HG03097 (cell line): ENCODE measurements around the gene FBXO8.
A peak's percentile ranks its signal among the peaks of the same experiment; 100 is the strongest.

Experiments
- ATAC-seq: cut with Tn5 transposase; IDR thresholded peaks from one replicate; pipeline ENCODE4 v1.9.1; 2021; ENCODE audit not compliant: unreplicated experiment, low FRiP score

Gene FBXO8

DNA sequence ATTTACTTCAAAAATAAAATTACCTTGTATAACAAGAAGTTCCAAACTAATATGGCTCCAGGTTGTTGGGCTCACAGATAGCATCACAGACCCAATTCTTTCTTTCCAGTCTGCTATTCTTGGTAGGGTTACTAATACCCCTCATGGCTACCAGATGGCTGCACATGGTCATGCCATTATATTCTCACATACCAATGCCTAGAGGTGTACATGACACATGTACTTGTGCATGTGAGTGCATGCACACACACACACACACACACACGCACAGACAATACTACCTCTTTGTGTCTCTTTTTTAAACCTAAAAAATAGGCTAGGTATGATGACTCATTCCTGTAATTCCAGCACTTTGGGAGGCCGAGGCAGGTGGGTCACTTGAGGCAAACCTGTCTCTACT lies 31.1 kb downstream of the FBXO8 start:
- ATAC-seq, result no peak

DNA sequence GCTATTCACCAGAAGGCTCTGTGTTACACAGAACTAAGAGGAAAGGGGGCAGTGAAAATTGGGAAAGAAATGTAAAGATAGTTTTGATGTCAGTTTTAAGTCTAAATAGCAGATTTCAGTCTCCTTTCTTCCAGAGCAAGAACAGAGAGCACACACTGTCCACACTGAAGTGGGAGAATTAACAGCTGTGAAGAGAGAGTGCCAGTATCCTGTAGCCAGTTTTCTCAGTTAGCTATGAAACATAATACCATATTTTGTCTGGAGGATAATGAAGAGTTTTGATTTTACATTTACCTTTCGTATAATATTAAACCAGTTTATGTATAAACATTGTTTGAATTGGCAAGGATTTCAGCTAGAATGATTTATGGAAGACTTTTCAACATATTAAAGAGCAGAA lies 35.1 kb downstream of the FBXO8 start:
- no peak for ATAC-seq

DNA sequence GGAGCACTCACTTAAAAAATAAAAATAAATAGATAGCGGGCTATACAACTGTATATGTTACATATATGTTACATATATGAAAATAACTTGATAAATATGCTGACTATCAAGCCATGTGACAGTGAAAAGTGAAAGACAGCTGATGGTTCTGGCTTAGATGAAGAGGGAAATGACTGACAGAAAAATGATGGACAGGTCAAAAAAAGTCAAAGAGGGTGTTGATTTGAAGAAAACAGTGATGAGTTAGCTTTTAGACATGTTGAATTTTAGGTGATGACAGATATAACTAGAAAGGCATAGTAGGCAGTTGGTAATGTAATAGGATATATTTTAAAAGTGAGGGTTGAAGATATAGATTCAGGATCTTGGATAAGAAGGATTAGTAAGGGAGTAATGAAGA lies 37.8 kb downstream of the FBXO8 start:
- ATAC-seq, result no peak

DNA sequence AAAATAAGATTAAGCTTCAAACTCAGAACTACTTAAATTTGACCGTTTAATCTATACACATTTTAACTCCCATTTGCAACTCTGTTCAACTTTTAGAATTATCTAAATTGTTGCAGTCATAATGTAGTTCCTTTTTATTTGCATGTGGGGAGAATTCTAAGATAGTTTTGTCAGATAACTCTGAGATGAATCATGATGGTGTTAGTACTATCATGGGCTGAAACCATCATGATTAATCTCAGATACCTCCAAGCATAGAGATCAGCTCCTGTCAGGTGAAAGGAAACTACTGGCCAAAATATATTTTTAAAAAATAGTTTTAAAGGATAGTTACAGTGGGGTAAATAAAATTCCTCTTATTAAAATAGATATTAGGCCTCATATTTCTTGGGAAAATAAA lies 39.0 kb downstream of the FBXO8 start:
- ATAC-seq, result no peak

DNA sequence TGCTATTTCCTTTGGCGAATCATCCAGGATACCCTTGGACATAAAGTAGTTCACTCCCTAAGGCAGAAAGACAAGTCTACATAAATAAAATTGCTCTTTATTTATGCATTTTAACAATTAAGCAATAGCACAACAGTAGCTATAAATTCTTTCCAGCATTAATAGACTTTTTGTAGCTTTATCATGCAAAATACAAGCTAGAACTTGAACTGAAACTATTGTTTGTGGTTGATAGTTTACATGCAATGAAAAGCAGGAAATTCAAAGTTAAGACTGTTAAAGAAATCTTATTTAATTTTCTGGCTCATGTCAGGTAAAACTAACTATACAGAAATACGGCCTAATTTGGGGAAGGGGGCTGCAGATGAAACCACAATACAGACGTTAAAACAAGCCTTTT lies 42.3 kb downstream of the FBXO8 start:
- ATAC-seq, result no peak

DNA sequence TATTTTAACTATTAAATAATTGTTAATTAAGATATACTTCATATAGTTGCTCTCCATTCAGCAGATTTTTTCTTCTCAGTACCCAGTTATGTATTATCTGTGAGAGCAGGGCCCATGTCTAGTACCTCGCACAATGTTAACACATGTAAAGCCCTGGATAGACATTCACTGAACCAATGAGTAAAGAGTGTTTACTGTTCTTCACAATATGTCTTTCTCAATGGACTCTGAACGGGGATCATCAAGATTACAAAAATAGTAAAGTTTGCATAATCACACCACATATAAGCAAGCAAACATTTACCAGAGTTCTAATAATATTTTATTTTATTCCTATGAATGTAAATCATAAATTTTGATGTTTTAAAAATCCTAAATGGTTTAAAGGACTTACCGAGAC lies 47.1 kb downstream of the FBXO8 start:
- no peak for ATAC-seq

DNA sequence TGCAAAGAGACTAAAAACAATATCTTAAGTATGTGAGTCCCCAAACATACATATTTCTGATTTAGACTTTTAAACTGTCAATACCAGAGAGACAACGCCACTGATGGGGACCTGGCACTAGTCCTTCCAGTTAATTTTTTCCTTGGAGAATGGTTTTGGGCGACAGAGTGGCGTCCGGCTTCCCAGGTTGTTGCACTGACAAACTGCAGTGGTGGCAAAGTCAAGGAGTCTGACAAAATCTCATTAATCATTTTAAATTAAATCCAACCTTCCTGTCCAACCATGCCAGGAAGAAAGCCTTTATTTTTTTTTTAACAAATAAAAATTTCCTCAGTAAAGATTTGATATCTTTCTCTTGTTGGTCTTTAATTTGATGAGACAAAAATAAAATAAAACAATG lies 52.8 kb downstream of the FBXO8 start:
- ATAC-seq, result no peak

DNA sequence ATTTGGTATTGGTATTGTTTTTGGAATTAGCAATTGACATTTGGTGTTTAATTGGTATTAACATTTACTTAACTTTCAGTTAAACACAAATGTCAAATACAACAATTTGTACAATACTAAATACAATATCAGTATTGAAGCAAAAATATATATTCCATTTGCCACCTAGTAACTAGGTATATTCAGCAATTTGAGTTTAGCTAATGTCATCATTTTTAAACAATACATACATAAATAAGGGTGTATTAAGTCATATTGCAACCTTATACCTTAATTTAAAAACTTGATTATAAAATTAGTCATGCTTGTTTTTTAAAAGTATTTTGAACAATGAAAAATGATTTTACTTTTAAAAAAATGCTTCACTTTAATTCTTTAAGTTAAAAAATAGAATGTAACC lies 53.3 kb downstream of the FBXO8 start:
- no peak for ATAC-seq

DNA sequence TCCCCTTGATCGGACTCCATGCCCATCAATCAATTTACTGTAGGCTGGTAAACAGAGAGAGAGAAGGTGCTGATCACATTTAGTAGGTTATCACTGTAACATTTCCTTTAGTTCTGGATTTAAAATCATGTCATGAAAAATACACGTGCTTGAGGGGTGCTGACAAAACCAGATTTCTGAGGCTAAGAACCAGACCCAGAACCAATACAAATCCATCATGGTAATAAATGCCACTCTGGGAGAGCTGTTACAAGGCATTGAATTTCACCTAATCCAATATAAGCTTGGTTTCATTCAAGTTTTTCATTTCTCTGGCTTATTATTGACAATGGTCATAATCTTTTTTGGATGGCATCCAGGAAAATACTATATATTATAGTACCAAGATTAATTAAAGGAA lies 54.5 kb downstream of the FBXO8 start:
- no peak for ATAC-seq

DNA sequence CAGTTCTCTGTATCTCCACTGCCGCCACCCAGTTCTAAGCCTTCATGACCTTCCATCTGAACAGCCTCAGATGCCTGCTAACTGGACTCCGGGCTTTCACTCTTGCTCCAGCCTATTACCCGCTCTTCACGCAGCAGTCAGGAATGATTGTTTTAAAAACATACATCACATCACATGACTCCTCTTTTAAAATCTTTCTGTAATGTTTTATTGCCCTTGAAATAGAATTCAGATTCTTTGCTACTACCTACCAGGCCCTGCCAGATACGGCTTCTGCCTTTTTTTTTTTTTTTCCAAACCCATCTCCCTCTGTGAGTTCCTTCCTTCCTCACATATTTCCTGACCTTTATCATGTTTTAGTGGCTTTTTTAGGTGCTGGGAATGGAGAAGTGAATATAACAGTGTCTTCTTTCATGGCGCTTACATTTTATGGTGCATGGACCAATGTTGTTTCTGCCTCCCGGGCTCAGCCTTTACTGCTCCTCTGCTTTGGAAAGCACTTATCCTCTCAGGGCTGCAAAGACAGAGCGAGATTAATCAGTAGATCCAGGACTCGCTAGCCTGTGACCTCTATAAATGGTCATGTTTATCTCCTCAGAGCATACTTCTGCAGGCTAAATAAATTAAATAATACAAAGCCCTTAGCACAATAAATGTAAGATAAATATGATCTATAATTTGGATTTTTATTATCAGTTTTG lies 58.0 kb downstream of the FBXO8 start:
- ATAC-seq, result no peak

DNA sequence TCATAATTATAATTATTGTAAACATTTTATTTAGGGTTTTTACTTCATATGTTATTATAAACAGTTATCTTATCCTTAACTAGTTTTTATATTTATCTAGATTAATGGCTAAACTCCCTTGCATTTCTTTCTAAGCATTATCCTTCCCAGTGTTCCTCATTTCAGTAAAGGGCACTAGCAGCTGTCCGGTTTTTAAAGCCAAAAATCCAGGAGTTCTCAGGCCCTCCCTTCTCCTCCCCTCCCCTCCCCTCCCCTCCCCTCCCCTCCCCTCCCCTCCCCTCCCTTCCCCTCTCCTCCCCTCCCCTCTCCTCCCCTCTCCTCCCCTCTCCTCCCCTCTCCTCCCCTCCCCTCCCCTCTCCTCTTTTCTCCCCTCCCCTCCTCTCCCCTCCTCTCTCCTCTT lies 58.9 kb downstream of the FBXO8 start:
- no peak for ATAC-seq

DNA sequence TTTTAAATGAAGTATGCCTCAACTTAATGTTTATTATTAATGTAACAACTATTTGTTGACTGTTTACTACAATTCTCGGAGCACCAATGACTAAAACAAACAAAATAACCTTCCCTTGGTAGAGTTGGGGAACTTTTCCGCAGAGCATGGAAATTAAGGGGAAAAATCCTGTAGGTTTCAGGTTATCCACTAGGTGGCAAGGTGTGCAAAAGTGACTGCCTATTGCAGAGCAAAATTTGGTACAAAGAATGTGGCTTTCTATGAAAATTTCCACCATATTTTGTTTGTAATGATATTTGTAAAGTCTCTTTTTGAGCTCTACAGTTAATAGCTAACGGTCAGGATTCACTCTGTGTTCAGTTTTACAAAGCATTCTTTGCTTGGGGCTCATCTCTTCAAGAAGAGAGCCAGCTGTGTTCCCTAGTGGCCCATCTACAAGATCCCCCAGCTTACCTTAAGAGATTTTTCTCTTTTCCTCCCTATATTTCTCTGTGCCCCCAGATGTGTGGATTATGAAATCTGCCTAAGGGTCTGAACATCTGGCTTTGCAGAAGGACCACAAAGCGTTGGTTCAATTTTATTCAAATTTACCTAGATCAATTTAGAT lies 61.1 kb downstream of the FBXO8 start:
- peak; percentile 63 for ATAC-seq

DNA sequence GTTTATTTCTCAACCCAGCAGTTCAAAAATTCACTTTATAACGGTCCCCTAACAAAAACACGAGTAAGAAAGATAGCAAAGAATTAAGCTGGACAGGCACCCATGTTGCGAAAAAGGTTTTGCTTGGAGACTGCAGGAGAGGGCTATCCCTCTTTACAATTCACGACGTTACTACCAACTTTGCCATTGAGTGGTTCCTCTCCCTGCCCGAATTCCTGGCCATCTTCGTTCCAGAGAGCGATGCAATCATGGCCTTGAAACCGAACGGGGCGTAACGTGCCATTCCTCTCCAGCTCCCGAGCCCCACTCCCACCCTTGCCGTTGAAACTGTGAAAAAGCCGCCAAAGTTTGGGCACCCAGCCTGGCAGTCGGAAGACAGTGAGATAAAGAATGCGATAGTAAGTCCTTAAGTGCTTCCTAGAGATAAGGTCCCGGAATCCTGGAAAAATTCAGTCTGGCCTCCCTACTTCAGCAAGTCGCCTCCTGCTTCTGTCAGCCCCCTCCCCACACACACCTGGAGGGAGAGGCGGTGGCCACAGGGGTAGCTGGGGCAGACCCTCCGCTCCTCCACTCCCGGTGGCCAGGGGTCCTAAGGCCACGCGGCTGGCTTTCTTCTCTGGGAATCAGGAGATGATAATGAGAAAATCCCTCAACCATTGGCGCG lies 65.2 kb downstream of the FBXO8 start:
- no peak for ATAC-seq

DNA sequence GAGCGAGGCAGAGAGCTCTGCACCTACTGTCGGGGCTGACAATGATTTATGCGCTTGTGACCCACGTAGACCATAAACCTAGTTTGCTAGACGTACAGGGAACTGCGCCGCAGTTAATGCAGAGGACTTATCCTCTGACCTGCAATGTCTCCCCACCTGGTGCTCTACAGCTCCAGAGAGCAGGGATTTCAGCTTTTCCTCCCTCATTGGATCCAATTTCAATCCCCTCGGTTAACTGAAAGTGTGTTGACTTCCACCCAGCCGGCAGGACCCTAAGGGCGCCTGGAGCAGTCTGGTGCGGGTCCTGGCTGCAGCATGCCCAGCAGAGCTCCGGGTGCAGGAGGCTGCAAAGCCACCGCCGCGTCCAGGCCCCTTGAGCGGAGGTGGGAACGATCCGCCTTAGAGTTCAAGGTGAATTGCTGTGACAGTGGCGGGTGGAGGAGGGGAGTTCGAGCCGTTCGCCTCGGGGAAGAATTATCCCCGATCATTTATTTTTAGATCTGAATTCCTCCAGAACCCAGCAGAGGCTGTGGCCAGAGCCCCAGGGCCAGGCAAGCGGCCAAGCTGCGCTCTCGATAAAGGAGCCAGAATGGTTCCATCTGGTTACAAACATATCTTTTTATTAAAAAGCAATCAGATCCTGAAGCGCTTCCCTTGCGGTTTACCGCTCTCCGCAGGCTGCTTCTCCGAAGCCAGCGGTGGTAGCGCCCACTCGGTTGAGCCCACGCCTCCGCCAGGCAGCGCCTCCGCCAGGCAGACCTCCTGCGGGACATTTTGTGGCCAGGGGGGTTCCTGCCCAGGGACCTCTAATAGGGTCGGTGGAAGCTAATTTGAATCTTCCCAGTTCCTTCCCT lies 66.0 kb downstream of the FBXO8 start:
- no peak for ATAC-seq

DNA sequence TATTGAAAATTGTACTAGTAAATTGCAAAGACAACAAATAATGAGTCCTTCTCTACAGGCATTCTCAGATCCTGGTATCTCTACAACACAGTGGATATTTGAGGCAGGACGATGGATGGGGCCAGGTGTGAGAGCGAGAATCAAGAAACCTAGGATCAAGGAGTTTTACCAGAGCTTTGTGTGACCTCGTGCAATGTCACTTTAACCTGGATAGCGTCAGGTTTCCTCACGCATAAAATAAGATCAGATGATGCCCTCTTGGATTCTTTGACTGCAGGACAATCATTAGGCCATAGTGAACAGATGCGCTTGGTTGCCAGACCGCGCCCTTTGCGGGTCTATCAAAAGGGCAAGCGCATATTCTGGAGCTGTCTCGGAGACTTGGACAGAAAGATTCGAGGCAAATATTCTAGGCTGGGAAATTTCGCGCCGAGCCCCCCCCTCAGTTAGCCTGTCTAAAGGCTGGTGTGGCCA lies 66.6 kb downstream of the FBXO8 start:
- no peak for ATAC-seq

DNA sequence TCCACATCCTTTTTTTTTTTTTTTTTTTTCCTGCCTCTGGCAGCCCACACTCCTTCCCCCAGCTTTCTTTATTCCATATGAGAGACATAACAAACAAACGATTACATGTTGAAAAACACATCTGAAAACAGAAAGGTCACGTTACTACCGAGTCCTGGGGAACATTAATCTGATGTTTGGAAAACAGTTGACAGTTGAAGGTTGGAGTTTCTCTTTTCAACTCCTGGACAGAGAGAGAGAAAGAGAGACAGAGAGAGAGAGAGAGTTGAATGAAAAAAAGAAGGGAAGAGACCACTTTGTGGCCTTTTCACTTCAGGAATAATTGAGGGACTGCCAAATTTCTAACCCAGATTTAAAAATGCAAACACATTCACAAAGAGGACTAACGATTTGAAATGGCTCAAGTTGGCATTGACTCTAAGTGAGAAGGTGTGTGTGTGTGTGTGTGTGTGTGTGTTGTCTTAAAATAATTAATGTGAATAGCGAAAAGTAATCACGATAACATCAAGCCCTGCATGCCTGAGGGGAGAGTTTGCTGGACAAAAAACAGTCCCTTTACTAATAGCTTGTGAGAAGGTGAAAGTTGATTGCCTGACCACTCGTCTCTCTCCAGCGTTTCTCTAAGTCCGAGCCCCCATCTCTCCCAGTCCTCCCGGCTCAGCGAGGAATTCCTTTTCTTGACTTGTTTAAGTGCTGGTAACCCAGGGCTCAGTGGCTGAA lies 67.3 kb downstream of the FBXO8 start:
- ATAC-seq, result no peak

DNA sequence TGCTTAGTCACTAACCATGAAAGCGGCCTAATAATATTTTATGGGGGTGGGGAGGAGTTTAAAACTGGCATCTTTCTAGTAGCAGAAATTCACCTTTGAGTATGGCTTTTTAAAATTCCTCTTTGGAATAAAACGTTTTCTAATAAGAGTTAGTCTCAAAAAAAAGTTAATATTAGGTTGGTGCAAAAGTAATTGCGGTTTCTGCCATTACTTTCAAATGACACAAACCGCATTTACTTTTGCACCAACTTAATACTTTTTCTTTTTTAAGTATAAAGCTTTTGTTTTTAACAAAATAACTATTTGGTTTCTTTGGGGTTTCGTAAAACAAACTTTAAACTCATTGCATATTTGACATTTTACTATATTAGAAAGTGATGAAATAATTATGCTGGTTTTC lies 68.4 kb downstream of the FBXO8 start:
- ATAC-seq, result no peak

DNA sequence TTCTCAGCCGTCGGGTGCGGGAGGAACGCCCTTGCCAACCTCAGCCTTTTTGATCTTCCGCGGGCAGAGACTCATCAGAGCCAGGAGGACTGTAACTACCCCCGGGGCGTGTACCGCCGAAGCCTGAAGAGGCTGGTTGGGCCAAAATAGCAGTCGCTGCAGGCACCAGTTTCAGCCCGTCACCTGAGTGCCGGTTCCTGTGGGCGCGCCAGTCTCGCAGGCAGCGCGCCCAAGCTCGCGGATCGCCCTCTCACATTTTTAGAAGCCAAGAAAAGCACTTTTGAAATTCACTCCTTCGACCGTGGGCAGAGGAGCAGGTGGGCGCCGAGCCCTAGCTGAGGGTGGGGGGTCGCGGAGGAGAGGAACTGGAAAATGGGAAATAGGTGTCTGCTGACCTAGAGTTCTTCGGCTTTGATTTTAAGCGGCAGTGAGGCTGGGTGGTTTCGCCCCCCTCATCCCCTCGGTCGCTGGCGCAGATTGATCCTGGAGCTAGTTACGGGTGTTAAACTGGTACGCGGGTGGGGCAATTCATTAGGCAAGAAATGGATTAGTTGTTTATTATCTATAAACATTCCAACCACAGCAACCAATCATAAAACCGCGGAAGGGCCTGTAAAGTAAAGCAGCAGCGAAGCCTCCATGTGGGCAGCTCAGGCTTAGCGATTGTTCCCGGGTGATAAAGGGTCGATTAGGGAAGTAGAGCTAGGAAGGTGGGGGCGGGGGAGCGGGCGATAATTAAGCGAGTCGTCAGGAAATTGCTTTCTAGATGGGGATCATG lies 69.2 kb downstream of the FBXO8 start:
- no peak for ATAC-seq

DNA sequence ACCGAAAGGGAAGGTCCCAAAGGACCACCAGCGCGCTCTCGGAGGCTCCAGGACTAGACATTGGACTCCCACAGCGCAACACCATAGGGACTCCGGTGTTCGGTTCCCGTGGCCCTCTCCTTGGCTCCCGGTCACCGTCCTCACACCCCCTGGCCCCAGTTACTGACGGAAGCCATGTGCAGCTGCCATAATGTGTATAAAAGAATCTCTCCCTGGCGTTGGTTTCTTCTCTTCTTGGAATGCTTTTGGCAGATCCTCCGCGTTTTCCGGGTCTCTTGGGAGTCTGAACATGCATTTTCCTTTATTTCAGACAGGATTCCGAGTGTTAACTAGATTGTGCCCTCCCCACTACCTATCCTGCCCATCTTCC lies 69.8 kb downstream of the FBXO8 start:
- no peak for ATAC-seq

DNA sequence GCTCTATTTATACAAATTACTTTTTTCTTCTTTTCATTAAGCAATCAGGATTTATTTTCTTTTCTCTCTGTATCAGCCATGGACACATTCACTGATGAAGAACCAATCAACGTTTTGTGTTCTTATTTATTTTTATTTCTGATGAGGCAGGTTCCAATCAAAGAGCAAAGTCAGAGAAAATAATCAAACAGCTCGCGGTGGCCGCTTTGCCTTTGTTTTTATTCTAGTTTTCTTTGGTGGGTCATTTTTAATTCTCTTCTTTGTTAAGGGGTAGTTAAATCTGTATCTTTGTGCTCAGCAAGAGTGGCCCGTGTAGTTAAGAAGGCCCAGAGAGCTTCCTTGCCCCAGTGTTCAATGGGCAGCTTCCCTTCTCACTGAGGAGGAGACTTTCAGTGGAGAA lies 71.4 kb downstream of the FBXO8 start:
- no peak for ATAC-seq
